Measurements from ENCODE around the gene HUNK.
"Not testable (repeated sequence)": the region's sequence is repeated elsewhere in the genome, so short reads cannot be mapped to it uniquely, and the experiment has no call there.

HUNK gene

GRCh38 chr21:32034850-32035249, 162.0 kb downstream of the HUNK start:
- no peaks in the 10 kb centered on the region for H3K4me1 ChIP-seq (ENCODE audit: control insufficient read depth in 1 of 2, insufficient read depth in 1 of 2, low read depth in 1 of 2, low read length in 1 of 2)
- H3K36me3 ChIP-seq = no peaks in the 10 kb centered on the region
- no peaks in the 10 kb centered on the region for H3K27me3 ChIP-seq
- H3K4me3 ChIP-seq (ENCODE audit: low read depth in 1 of 2, low read length in 1 of 2) = no peak overlapping the region
- no peaks in the 10 kb centered on the region for H3K9me3 ChIP-seq
- no peak overlapping the region for H3K27ac ChIP-seq
- no peak for TF ChIP-seq CTCF (IDR thresholded peaks at IDR 0.05)

GRCh38 chr21:32035617-32036016, 162.8 kb downstream of the HUNK start:
- Histone ChIP-seq H3K4me3 (ENCODE audit: low read depth in 1 of 2, low read length in 1 of 2) (no peak overlapping the region), H3K9me3 (no peaks in the 10 kb centered on the region), H3K36me3 (no peaks in the 10 kb centered on the region), H3K27me3 (no peaks in the 10 kb centered on the region), H3K27ac (no peak overlapping the region), H3K4me1 (ENCODE audit: control insufficient read depth in 1 of 2, insufficient read depth in 1 of 2, low read depth in 1 of 2, low read length in 1 of 2) (no peaks in the 10 kb centered on the region)
- TF ChIP-seq CTCF (IDR thresholded peaks at IDR 0.05) = no peak

- Histone ChIP-seq H3K27me3 (no peaks in the 10 kb centered on the region), H3K36me3 (no peaks in the 10 kb centered on the region), H3K9me3 (no peaks in the 10 kb centered on the region), H3K4me3 (ENCODE audit: low read depth in 1 of 2, low read length in 1 of 2) (no peak overlapping the region), H3K27ac (no peak overlapping the region), H3K4me1 (ENCODE audit: control insufficient read depth in 1 of 2, insufficient read depth in 1 of 2, low read depth in 1 of 2, low read length in 1 of 2) (no peaks in the 10 kb centered on the region)
- no peak for TF ChIP-seq CTCF (IDR thresholded peaks at IDR 0.05)
These were observed 163.9 kb downstream of the HUNK start for GRCh38 chr21:32036756-32037155.

- not testable (repeated sequence) for H3K4me1 ChIP-seq (ENCODE audit: control insufficient read depth in 1 of 2, insufficient read depth in 1 of 2, low read depth in 1 of 2, low read length in 1 of 2); H3K27ac ChIP-seq; H3K9me3 ChIP-seq; H3K27me3 ChIP-seq; H3K4me3 ChIP-seq (ENCODE audit: low read depth in 1 of 2, low read length in 1 of 2); H3K36me3 ChIP-seq
These were observed 165.9 kb downstream of the HUNK start for GRCh38 chr21:32038751-32039150.

- H3K27me3 ChIP-seq = no peaks in the 10 kb centered on the region
- TF ChIP-seq CTCF (IDR thresholded peaks at IDR 0.05) = no peak
- no peak overlapping the region for H3K27ac ChIP-seq
- H3K9me3 ChIP-seq = no peaks in the 10 kb centered on the region
- H3K4me1 ChIP-seq (ENCODE audit: control insufficient read depth in 1 of 2, insufficient read depth in 1 of 2, low read depth in 1 of 2, low read length in 1 of 2) = no peaks in the 10 kb centered on the region
- no peaks in the 10 kb centered on the region for H3K36me3 ChIP-seq
- no peak overlapping the region for H3K4me3 ChIP-seq (ENCODE audit: low read depth in 1 of 2, low read length in 1 of 2)
These were observed 170.6 kb downstream of the HUNK start for GRCh38 chr21:32043458-32043857.

GRCh38 chr21:32044205-32045180, 171.7 kb downstream of the HUNK start:
- Histone ChIP-seq H3K27me3 (no peaks in the 10 kb centered on the region), H3K9me3 (no peaks in the 10 kb centered on the region), H3K36me3 (no peaks in the 10 kb centered on the region), H3K4me1 (ENCODE audit: control insufficient read depth in 1 of 2, insufficient read depth in 1 of 2, low read depth in 1 of 2, low read length in 1 of 2) (no peaks in the 10 kb centered on the region), H3K27ac (no peak overlapping the region), H3K4me3 (ENCODE audit: low read depth in 1 of 2, low read length in 1 of 2) (no peak overlapping the region)
- no peak for TF ChIP-seq CTCF (IDR thresholded peaks at IDR 0.05)
